GM11168 (cell line): Measurements from ENCODE around the gene ANKRD42.
"Not testable (repeated sequence)": the region's sequence is repeated elsewhere in the genome, so short reads cannot be mapped to it uniquely, and the experiment has no call there.

Source experiments
- in situ Hi-C: fragments of 300-500 bp; cut with MboI; formaldehyde crosslinking; loops from one replicate; pipeline ENCODE4 v1.12.0; 2022; ENCODE audit warnings: low sequenced_read_pairs; ENCODE audit not compliant: unreplicated experiment

The ANKRD42 gene

DNA sequence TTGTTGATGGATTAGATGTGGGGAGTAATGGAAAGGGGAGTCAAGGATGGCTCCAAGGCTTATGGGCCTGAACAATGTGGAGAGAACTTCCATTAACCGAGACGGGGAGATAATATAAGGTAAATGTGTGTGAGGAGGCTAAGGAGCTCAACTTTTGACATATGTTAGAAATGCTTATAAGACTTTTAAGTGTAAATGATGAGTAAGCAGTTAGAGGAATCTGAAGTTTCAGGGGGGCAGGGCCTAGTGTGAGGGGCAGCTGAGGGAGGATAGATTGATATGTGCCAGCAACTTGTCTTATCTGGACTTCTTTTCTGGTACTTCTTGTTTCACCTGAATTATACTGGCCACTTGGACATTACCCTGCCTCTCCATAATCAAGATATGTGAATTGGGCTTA, 29.9 kb downstream of the ANKRD42 start:
- in situ Hi-C loops, result no loop called here

DNA sequence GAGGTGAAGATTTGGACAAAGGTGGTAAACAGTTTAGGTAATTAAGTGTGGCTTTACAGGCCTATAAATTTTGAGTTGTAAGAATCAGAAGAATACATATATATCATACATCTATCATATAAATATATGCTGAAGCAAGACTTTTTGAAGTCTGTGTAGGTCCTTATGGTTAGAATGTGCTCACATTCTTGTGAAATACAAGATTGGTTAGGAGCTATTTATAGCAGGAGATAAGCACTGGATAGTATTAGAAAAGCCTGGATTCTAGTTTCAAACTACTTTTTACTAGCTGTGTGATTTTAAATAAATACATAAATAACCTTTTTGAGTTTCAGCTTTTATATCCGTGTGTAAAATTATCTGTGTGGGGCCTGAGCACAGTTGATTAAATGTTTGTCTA, 42.3 kb downstream of the ANKRD42 start:
- in situ Hi-C loops, result no loop called here

DNA sequence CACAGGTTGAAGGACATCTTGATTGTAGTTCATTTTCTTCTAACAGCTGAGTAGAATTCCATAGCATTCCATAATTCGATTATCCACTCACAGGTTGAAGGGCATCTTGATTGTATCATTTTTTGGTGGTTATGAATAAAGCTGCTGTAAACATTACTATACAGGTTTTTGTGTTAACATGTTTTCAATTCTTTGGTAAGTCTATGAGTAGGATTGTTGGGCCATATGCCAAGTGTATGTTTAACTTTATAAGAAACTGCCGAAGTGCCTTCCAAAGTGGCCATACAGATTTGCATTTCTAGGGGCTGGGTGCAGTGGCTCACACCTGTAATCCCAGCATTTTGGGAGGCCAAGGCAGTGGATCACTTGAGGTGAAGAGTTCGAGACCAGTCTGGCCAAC, 44.6 kb downstream of the ANKRD42 start:
- in situ Hi-C loops, result no loop called here

DNA sequence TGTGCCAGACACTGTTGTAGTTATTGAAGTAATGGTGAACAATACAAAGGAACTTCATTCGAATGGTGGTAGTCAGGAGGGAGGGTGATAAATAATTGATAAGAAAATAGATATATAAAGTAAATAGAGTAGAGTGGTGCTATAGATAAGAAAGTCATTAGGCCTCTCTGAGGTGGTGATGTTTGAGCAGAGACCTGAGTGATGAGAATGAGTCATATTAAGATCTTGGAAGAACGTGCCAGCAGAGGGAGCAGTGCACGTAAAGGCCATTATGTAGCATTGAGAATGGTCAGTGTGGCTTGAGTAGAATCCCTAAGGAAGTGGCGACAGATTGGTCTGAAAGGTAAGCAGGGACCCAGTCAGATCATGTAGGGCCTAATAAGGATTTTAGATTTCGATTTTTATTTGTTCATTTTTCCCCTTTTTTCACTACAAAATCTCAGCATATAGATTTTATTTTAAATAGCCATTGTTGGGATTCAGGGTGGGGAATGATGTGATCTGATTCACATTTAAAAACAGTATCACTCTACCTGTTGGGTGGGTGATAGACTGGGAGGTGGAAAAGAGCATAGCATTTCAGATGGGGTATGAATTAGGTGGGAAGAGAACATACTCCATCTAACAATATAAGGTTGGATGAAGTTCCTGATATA, 47.9 kb downstream of the ANKRD42 start:
- in situ Hi-C loops, result loop anchor here (10.0 kb wide), 1 partner anchor 337 kb away; the partner anchor contains the start of genes DDIAS and PRCP

DNA sequence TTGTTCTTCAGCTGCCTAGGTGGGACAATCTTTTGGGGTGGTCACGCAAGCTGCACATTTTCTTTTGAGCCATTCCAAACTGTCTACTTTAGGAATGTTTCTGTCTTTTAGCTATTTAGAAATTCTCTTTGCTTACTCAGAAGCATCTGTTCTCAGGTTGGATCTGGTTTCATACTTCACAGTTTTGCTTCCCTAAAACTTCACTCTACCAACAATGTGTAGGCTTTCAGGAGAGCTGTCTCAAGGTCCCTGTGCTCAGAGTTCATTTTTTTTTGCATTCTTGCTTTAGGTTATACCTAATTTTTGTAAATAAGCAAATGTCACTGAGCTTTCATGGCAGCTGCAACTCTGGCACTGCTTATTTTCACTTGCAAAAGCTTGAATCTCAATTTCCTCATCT, 55.9 kb downstream of the ANKRD42 start:
- in situ Hi-C loops, result loop anchor here (10.0 kb wide), 1 partner anchor 345 kb away; the partner anchor contains the start of genes DDIAS and PRCP

DNA sequence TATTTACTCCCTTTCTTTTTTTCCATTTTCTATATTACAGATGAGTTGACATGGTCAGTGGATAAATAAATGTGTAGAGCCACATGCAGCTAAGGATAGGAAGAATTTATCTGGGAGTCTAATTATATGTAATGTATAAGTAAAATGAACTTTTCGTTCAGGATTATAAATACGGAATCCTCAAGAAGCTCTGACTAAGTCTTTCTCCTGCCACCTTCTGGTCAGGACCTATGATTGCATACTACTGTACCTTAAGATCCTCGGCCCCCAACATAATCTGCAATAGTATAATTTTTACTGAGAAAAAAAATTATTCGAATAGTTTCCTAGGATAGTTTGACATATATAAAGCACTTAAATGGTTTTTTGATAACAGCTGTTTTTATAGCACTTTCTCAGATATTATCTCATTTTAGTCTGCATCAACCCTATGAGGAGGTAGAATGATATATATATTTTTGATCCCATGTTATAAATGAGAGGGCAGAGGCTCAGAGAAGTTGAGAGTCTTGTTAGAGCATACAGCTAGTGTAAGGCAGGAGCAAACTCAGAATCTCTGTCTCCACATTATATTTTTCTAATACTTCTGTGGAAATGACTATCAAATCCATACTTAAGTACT, 56.6 kb downstream of the ANKRD42 start:
- in situ Hi-C loops, result loop anchor here (10.0 kb wide), 1 partner anchor 345 kb away; the partner anchor contains the start of genes DDIAS and PRCP

DNA sequence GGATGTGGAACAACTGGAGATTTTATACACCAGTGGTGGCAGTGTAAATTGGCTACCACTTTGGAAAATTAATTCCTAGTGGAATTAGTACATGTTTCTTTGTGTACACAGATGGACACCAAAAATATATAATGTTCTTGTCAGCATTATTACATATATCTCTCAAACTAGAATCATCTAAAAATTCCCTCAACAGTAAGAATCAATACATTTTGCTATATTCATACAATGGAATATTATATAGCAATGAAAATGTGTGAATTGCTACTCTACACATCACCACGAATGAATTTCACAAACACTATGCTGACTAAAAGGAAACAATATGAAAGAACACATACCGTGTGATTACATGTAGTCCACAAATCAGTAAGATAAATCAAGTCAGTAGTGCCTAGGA, 58.8 kb downstream of the ANKRD42 start:
- in situ Hi-C loops, result no loop called here

DNA sequence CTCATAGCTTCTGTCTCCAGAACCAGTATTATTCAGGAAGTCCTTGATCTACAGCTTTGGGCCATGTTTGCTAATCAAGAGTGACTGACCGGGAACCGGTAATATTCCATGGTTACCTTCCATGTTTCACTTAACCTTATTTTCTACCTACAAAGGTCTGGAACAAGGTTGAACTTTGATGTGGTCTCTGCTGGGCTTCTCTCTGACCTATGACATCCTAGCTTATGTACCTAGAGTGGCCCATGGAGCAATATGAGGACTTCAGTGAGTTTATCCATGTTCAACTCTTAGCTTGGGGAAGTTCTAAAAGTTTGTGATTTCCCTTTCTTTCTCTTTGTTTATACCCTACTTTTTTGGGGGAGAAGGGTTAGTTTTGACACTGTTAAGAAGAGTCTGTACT, 59.4 kb downstream of the ANKRD42 start:
- in situ Hi-C loops, result no loop called here

DNA sequence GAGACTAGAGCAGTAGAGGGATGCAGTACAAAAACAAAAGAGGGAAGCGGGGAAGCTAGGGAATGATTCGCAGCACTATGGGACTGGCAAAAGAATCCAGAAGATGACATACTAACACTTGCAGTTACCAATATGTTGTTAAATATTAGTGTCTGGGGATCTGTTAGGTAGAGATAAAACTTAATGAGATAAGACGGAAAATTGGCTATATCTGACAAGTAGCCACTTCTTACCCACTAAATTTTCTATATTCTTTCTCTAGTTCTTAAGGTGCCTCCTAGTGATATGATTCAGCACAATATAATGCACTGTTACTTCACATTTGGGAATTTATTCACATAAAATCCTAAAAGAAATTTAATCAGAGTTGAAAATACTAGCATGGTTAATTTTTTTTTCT, 61.9 kb downstream of the ANKRD42 start:
- in situ Hi-C loops, result no loop called here

DNA sequence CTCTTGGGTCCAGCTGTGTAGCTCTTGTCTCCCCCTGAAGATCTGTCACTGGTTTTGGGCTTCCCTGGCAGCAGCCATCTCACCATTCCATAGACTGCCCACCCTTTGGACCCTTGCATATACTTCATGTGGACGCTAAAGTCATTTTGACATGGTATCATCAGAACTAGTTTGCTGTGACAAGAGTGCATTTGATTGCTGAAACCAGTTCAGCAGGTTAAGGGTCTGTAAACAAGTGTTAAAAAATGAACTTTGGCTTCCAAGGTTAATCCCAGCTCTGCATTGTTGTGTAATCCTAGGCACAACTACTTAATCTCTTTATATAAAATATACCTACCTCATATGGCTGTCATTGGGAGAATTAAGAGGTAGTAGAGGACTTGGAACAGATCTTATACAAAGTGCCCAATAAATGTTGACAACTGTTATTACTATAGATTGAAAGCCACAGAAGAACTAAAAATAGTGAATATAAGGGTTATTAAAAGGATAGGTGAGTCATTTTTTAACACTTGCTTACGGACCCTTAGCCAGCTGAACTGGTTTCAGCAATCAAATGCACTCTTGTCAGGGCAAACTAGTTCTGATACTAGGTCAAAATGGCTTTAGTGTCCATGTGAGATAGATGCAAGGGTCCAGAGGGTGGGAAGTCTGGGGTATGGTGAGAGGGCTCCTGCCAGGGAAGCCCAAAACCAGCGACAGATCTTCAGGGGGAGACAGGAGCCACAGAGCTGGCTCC, 63.3 kb downstream of the ANKRD42 start:
- in situ Hi-C loops, result no loop called here

DNA sequence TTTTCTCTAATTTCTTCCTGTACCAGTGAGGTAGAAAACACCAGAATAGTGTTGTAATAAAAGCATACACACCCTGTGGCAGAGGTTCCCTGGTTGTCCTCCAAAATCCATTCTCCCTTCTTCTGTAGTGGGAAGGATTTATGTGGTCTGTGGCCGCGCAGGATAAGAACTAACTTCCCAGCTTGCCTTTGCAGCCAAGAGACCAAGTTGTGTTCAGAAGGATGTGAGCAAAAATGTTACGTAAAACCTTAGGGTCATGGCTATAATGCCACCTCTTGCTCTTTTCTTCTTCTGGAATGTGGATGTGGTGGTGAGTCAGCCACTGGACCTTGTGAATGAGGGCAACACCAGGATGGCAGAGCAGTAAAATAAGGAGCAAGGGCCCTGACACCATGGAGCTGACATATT, 64.3 kb downstream of the ANKRD42 start:
- in situ Hi-C loops, result no loop called here

DNA sequence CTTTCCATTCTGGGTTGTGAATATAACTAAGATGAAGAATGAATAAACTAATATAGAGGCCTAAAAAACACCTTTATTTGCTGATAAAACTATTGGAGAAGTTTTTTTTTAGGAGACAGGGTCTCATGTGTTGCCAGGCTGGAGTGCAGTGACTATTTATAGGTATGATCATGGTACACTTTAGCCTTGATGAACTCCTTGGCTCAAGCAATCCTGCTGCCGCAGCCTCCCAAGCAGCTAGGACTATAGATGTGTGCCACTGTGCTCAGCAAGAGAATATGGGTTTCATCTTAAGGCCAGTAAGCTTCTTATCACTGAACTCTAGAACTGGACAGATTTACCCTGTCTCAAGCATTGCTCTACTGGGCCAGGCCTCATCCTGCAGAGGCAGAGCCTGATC, 66.0 kb downstream of the ANKRD42 start:
- in situ Hi-C loops, result no loop called here

DNA sequence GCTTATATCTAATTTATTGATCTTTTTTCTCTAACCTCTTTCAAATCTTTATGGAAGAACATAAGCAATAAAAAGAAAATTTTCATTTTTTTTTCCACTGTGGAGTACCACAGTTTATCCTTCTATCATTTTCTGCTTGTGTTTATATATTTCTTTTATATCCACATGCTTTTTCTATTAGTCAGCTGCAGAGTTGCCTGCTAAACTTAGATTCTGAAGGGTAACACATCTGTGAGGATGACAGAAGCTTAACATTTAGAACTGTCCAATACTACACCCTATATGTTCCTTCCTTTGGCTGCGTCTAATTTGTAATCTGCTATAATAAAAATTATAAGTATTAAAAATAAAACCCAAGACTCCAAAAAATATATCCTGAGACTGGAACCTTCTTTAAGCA, 71.8 kb downstream of the ANKRD42 start:
- in situ Hi-C loops, result no loop called here

DNA sequence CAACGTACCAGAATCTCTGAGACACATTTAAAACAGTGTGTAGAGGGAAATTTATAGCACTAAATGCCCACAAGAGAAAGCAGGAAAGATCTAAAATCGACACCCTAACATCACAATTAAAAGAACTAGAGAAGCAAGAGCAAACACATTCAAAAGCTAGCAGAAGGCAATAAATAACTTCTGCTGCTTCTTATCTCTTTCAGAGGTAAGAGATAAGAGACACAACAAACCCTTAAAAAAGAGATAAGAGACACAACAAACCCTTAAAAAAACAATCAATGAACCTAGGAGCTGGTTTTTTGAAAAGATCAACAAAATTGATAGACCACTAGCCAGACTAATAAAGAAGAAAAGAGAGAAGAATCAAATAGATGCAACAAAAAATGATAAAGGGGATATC, 75.6 kb downstream of the ANKRD42 start:
- in situ Hi-C loops, result not testable (repeated sequence)

DNA sequence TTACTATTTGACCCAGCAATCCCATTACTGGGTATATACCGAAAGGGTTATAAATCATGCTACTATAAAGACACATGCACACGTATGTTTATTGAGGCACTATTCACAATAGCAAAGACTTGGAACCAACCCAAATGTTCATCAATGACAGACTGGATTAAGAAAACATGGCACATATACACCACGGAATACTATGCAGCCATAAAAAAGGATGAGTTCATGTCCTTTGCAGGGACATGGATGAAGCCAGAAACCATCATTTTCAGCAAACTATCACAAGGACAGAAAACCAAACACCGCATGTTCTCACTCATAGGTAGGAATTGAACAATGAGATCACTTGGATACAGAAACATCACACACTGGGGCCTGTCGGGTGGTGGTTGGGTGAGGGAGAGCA, 78.2 kb downstream of the ANKRD42 start:
- in situ Hi-C loops, result not testable (repeated sequence)

DNA sequence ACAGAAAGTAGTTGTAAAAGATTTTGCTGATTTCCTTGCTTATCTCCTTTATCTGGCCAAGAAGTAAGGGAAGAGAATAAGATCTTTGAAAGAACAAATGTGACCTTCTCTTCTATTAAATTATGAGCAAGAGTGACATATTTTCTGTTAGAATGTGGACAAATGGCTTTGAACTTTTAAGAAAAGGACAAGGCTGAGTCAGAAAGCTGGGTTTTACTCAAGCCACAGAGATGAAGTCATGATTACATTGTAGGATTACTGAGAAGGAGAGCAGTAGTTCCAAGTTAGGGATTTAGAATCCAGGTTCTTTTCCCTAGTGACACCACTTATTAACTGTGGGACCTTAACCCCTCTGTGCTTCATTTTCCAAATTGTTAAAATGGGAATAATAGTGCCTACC, 79.1 kb downstream of the ANKRD42 start:
- in situ Hi-C loops, result no loop called here

DNA sequence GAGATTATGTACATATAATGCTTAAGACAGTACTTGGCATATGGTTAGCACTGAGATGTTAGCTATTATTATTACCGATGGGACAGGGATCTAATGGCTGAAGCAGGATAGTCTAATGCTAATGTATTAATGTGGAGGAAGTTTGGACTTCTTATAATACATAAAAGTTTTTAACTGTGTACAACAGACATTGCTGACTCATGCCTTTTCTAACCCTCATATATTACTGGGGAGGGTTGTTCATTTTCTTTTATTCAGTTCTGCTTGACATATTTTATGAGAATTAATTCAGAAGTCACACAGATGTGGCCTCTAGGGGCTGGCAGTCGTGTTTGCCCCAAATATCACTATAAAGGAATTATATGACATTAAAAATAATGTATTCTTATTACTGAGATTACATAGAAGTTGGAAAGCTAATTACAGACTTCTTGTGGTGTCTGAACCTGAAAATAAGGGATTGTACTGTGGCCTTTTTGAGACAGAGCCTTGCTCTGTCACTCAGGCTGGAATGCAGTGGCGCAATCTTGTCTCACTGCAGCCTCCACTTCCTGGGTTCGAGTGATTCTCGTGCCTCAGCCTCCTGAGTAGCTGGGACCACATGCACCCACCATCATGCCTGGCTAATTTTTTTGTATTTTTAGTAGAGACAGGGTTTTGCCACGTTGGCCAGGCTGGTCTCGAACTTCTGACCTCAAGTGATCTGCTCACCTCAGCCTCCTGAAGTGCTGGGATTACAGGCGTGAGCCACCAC, 82.6 kb downstream of the ANKRD42 start:
- in situ Hi-C loops, result loop anchor here (25.0 kb wide), 1 partner anchor 436 kb away; no protein-coding TSS in a partner anchor

DNA sequence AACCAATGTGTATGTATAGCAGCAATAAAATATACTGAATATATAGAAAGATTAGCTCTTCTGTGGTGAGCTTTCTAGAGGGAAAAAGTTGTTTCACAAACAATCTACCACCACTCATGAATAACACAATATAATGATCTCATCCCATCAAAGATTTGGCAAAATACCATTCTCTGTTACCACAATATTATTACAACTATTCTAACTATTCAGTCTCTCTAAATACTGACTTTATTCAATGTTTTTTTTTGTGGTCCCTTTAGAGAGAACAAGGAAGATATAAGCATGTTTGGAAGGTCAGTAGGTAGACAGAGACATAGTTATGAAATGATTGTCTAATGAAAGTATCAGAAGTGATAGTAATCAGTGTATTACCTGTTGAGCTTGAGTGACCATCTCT, 84.8 kb downstream of the ANKRD42 start:
- in situ Hi-C loops, result loop anchor here (25.0 kb wide), 1 partner anchor 434 kb away; no protein-coding TSS in a partner anchor

DNA sequence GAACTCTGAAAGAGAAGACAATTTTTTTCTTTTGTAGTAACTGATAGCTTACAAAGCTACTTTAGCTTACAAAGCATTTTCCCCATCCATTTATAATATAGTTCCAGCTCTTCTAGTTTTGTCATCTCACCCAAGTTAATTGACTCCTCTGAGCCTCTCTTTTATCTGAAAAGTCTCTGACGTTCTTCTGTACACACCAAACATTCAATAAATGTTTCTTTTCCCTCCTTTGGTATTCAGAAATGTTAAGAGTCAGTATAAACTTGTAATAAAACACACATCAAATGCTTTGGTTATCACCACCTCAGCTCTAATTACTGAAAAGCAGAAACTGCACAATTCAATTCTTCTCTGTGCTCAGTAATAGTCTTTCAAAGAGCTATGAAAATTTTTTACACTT, 86.7 kb downstream of the ANKRD42 start:
- in situ Hi-C loops, result loop anchor here (25.0 kb wide), 1 partner anchor 432 kb away; no protein-coding TSS in a partner anchor

DNA sequence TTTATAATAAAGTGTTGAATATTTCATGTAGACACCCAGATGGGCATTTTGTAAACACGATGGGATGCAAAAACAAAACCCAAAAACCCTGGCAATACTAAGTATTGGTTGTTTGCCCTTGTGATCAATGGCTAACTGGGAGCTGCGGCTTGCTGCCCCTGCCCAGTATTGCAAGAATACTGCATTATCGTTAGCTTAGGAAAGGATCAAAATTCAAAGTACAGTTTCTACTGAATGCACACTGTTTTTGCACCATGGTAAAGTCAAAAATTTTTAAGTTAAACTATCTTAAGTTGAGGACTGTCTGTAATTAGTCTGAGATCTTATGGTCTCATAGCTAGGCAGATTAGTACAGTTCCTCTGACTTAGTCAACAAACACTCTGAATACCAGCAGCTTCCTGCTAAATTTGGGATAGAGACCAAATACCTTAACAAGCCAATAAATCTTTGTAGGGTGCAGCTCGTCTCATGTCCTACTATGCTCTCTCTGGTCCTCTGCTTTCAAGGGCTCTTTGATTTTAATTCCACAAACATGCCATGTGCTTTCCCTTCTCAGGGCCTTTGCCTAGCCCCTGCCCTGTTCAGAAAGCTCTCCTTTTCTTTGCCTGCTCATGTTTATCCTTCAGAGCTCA, 88.7 kb downstream of the ANKRD42 start:
- in situ Hi-C loops, result loop anchor here (25.0 kb wide), 1 partner anchor 430 kb away; no protein-coding TSS in a partner anchor
